Amygdala (tissue), 56 donors: ENCODE measurements around the gene TMEM150C.
"Not testable (repeated sequence)": the region's sequence is repeated elsewhere in the genome, so short reads cannot be mapped to it uniquely, and the experiment has no call there.

Experiments used
- DNase-seq, 56 donors: peaks; one replicate each; lab custom pipeline; 2025; lab: John Stamatoyannopoulos, UW

The TMEM150C gene

GRCh38 chr4:82569727-82570126, 7.9 kb upstream of the TMEM150C start:
- DNase-seq = no peak

GRCh38 chr4:82569076-82569475, 7.3 kb upstream of the TMEM150C start:
- no peak for DNase-seq

- no peak for DNase-seq
These were observed 5.7 kb upstream of the TMEM150C start for GRCh38 chr4:82567444-82567843.

- DNase-seq = no peak
These were observed 721 bp upstream of the TMEM150C start for GRCh38 chr4:82562564-82562854.

- DNase-seq = peak in 12 of 56 donors; percentile 3 to 47 (median 30)
These were observed 669 bp downstream of the TMEM150C start for GRCh38 chr4:82560853-82561785.

GRCh38 chr4:82559735-82560120, 2.1 kb downstream of the TMEM150C start:
- no peak for DNase-seq

GRCh38 chr4:82559090-82559734, 2.6 kb downstream of the TMEM150C start:
- peak in 17 of 56 donors; percentile 1 to 46 (median 13) for DNase-seq

- DNase-seq = no peak
These were observed 6.5 kb downstream of the TMEM150C start for GRCh38 chr4:82555276-82555675.

- no peak for DNase-seq
These were observed 8.8 kb downstream of the TMEM150C start for GRCh38 chr4:82553020-82553419.

- DNase-seq = no peak
These were observed 10.1 kb downstream of the TMEM150C start for GRCh38 chr4:82551734-82552133.

GRCh38 chr4:82547850-82548249, 13.9 kb downstream of the TMEM150C start:
- not testable (repeated sequence) for DNase-seq

- no peak for DNase-seq
These were observed 18.7 kb downstream of the TMEM150C start for GRCh38 chr4:82543131-82543530.

GRCh38 chr4:82542642-82543041, 19.1 kb downstream of the TMEM150C start:
- DNase-seq = no peak

- no peak for DNase-seq
These were observed 32.5 kb downstream of the TMEM150C start for GRCh38 chr4:82529322-82529721.

- no peak for DNase-seq
These were observed 32.9 kb downstream of the TMEM150C start for GRCh38 chr4:82528868-82529267.

- DNase-seq = no peak
These were observed 33.7 kb downstream of the TMEM150C start for GRCh38 chr4:82528074-82528473.

GRCh38 chr4:82525307-82525911, 36.4 kb downstream of the TMEM150C start:
- peak in 2 of 56 donors; percentile 4 to 14 for DNase-seq

GRCh38 chr4:82524570-82525152, 37.1 kb downstream of the TMEM150C start:
- DNase-seq = no peak

- no peak for DNase-seq
These were observed 38.6 kb downstream of the TMEM150C start for GRCh38 chr4:82523179-82523578.

GRCh38 chr4:82522472-82522871, 39.3 kb downstream of the TMEM150C start:
- no peak for DNase-seq

GRCh38 chr4:82521283-82521682, 40.5 kb downstream of the TMEM150C start:
- no peak for DNase-seq
